ENCODE measurements around the gene ALKBH2.

Gene ALKBH2

DNA sequence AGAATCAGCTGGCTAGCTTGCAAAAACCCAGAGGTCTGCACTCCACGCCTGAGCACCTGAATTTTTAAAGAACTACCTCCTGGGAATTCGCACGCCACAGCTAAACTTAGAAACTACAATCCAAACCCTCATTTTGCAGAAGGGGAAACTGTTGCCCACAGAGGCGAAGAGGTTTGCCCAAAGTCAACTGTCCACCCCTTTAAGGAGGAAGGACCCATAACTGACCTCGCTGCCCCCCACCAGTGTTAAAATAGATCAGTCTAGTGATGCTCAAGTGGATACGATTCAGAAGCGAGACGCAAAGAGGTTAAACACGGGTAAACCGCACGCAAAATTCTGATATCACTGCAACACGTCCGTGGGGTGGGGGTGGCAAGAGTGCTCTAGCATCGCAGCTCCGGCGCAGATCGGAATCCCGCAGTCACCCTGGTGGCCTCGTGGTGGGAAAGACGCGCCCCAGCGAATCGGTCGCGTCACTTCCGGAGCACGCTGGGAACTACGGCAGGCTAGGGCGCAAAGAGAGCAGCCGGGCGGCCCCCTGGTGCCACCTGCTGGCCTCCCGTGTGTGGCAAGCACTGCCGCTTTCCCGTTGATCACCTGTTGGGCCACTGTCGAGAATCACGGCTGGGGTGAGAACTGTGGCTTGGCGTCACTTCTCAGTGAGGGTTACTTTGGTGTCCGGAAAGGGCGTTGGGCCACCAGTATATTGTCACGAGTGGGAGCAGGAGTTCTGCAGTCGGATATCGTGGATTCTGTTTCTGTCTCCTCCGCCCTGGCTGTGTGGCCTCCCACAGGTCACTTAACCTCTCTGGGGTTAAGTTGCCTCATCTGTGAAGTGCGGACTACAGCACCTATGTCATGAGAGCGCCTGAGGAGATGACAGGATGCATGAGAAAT, at the start of gene ALKBH2:
Gene ALKBH2 (minus strand): TSS at position 451 of the 897 bp plus-strand sequence. CDS start 686 bp downstream, outside the sequence.
- peak; percentile 93 for DNase-seq (ENCODE audit: low read depth)

DNA sequence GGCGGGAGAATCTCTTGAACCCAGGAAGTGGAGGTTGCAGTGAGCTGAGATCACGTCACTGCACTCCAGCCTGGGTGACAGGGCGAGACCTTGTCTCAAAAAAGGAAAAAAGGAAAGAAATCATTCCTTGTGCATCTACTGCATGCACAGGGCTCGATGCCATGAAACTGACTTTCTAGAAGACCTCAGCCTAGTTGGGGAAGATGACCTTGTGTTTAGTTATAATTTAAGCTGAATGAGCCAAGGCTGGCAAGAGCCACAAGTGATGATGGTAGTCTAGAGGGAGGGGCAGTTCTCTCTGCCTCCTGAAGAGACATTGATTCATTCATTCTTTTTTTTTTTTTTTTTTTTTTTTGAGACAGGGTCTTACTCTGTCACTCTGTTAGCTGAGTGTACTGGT, 47.3 kb upstream of the ALKBH2 start:
- DNase-seq (ENCODE audit: low read depth) = no peak

DNA sequence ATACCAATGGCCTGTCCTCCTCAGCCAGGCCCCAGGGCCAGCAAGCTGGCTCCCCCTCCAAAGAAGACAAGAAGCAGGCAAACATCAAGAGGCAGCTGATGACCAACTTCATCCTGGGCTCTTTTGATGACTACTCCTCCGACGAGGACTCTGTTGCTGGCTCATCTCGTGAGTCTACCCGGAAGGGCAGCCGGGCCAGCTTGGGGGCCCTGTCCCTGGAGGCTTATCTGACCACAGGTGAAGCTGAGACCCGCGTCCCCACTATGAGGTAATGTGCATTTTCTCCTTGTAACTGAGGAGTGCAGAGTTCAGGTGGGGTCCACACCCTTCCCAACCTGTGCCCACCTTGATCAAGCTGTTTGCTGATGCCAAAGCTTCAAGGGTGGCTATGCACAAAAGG, 46.5 kb upstream of the ALKBH2 start:
- no peak for DNase-seq (ENCODE audit: low read depth)

DNA sequence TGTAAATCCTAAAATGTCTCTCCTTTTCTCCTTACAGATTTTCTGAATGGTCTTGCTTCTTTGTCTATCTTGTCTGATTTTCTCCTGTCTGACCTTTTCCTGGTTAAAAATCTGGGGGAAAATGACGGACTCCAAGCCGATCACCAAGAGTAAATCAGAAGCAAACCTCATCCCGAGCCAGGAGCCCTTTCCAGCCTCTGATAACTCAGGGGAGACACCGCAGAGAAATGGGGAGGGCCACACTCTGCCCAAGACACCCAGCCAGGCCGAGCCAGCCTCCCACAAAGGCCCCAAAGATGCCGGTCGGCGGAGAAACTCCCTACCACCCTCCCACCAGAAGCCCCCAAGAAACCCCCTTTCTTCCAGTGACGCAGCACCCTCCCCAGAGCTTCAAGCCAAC, 46.1 kb upstream of the ALKBH2 start:
- no peak for DNase-seq (ENCODE audit: low read depth)

DNA sequence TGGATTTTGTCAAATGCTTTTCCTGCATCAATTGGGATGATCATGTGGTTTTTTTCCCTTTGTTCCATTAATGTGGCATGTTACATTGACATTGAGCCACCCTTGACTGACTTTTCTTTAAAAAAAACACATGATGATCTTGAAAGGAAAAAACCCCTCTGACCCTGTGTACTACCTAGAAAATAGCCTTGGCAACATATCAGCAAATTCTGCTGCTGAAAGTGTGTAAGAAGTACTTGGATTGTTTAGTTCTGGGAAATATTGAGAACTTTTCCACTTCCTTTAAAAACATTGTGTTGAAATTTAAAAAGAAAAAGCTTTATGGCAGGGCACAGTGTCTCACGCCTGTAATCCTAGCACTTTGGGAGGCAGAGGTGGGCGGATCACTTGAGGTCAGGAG, 43.8 kb upstream of the ALKBH2 start:
- no peak for DNase-seq (ENCODE audit: low read depth)

DNA sequence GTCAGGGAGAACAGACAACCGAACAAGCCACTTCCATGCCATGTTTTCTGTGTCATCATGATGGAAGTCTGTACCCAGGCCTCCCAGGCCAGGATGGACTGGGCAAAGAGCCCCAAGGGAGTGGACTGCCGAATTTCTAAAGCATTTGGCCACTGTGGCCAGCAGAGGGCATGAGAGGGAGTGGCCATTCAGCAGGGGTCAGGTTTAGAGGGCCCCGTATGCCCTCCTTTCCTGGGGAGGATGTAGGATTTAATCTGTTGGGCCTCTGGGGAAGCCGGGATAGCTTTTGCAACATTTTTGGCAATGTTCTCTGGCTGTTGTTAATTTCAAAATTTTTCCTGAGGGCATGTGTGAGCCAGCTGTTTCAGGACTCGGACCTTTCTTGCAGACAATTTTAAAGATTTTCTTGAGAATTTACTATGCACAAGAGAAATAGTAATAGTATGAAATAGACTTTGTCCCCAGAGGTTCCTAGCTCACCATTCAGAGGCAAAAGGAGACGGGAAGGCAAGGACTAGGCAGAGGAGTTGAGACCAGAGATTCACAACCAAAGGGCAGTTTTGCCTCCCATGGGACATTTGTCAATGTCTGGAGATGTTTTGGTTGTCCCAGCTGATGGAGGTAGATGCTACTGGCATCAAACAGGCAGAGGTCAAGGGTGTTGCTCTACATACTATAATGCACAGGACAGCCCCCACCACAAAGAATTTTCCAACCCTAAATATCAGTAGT, 41.1 kb upstream of the ALKBH2 start:
- DNase-seq (ENCODE audit: low read depth) = no peak

DNA sequence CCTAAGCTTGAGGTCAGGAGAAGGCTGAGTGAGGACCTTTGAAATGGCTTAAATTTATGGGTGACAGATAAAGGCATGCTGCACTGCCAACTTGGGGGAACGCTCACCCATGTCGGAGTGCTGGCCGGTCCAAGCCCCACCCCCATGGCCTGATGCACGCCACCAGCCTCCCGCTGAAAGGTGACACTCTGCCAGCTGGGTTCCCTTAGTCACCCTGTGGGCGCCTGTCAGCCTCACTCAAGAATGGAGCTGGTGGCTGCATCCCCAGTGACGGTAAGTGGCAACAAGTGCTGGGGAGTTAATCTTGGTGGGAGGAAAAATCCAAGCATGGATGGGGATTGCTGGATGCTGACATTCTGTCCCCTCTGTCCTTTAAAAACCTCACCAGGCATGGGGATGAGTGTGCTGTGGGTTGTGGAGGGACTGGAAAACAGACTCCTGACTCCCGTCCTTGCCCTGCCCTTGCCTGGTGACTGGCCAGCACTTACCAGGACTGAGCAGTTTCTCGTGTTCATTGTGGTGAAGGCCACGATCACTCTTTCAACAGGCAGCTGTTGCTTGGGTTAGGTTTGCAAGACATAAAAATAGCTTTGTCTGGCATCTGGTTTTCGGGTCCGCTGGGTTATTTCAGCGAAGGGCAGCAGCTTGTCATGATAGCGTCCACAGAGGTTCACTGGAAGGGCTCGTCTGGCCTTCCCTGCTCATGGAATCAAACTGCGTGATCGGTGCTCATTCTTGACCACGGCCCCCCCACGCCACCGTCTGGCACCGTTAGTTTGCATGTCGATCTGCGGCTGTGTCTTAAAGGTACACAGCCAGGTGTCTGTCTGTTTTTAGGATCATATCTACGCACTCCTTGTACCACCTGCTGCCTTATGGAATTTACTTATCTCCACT, 38.1 kb upstream of the ALKBH2 start:
- DNase-seq (ENCODE audit: low read depth) = no peak

DNA sequence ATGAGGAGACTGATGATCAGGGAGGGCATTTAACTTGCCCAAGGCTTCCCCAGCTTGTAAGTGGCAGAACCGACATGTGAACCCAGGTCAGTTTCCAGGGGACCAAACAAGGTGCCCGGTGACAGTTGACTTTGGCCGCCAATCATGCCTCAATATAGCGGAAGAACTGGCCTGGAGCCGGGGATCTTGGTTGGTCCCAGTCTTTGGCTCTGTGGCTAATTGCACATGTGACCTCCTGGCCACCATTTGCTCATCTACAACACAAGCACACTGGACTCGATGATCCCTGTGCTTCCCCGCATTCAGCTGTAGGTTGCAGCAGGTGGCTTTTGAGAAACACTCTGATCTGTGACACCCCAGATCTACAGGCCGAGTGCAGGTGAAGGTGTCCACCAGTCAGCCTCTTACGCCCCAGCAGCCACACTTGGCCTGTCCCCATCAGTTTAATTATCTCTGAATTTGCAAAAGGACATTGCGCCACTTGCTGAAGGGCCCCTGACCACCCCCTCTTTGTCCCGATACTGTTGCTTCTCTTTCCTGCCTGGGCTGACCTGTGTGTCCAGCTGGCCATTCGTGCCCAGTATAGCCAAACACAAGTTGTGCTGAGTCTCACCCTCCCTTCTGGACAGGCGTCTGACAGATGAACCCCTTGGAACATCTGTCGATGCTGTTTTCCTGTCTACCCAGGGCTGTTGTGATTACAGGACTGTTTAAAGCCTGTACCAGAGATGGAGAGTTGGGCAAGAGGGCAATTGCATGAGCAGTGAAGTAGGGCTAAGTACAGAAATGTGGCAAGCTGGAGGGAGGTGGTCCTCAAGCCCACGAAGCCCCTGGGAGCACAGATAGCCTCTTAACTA, 37.3 kb upstream of the ALKBH2 start:
- no peak for DNase-seq (ENCODE audit: low read depth)

DNA sequence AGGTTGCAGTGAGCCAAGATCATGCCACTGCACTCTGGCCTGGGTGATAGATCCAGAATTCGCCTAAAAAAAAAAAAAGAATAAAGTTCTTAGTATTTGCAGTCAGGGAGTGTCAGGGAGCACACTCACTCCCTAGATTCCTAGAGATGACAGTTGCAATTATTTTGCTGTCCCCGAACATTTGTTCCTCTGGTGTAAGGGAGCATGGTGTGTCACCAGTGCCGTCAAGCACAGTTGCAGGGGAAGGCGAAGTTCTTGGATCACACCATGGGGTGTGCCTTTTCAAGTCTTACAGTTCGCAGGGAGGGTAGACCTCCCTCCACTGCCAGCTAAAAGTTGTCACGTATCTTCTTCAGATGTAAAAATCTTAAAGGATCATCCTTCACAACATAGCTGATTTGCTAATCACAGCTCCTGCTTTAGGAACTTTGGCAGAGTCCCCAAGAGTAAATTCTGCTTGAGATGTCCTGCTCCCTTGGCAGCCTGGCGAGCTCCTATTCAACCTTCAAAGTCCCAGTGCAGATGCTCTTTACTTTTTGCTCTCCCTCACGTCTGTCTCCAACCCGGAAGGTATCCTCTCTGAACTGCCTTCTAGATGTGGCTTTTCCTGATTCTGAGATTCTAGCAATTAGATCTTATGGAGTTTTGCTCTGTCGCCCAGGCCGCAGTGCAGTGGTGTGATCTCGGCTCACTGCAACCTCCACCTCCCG, 34.4 kb upstream of the ALKBH2 start:
- DNase-seq (ENCODE audit: low read depth) = no peak

DNA sequence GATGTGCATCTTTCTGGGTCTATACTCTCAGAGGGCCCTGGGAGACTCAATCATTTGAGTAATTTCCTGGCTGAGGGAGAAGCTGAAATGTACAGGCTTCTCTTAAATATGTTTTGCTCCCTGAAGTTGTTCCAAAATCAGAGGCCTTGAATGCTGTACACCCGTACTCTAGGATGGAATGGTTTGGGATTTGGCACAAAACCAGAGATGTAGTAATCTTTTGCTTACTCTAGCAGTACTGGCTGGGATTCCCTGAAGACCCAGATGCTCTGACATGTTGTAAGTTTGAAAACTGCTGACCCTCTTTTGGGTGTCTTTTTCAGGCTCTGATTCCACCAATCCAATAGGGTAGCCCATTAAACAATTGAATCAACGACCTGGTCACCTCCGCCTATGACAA, 33.5 kb upstream of the ALKBH2 start:
- no peak for DNase-seq (ENCODE audit: low read depth)

DNA sequence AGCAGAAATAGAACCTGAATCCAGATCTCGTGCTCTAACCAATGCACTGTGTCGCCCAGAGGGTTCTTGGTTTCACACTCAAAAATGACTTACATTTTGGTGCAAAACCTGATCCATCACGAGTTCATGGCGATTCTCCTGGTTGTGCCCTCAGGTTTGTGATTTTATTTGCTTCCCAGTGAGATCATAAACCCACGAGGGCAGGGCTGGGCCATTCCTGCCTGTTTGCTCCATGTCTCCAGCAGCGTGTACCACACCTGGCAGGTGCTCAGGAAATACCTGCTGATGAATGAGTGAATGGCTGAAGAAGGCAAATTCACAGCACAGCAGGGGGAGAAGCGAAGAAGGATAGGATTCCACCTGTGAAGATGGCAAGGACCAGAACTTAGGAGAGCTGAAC, 32.5 kb upstream of the ALKBH2 start:
- DNase-seq (ENCODE audit: low read depth) = no peak

DNA sequence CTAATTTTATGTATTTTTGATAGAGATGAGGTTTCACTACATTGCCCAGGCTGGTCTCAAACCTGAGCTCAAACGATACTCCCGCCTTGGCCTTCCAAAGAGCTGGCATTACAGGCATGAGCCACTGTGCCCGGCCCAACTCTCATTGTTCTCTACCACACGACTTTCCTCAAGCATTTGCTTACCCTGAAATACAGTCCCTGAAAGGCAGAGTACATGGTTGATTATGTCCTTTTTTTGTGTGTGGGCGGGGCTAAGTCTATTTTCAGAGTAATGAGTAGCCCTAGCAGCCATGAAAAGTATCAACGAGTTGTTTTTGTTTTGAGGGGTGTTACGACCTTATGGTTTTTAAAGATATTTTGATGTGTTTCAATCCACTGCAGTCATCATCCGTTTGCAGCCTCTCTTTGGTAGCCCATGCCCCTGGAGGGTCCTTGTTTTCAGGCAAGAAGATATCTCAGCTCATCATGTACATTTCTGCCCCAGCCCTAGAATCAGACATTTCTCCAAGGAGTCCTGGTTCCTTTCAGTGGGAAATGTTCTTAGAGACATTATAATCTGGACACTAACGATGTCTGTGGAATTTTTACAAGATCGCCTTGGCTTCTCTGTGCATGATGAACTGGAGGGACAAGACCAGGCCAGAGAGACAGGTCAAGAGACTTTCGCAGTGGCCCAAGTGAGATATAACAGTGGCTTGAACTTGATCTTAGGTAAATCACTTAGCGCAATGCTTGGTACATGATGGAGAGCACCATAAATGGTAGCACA, 31.8 kb upstream of the ALKBH2 start:
- DNase-seq (ENCODE audit: low read depth) = no peak

DNA sequence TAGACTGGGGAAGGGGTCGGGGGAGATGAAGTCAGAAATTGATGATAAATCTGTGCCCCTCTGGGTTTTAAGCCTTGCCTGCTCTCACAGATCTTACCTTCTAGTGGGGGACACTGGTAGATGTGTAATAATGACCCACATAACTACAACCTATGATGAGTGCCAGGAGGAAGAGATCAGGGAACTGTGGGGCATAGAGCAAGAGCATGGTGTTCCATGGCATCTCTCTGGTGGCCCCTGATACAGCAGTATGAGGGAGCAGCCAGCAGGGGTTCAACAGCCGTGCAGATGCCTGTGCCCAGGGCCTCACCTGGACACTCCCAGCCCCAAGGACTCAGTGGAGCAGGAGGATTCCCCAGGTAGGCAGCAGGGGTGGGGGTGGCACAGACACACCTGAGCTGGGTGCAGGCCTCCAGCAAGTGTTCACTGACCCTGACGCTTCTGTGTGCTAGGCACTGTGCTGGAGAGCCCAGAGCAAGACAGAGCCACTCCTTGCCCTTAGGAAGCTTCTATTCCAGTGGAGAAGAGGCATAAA, 28.1 kb upstream of the ALKBH2 start:
- DNase-seq (ENCODE audit: low read depth) = no peak

DNA sequence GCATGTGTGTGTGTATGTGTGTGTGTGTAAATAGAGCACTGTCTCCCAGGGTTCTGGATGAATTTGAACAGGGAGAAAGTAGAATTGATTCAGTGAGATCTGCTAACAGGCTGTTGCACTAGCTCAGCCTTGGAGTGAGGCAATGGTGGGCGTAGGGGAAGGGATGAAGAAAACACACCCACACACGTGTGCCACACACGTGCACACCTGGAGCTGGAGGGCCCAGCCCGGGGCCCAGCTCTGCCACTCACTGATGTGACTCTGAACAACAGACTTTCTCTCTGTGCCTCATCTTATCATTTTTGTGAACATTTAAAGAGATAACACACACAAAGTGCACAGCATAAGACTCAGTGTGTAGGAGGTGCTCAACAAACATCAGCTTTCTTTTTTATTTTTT, 27.3 kb upstream of the ALKBH2 start:
- no peak for DNase-seq (ENCODE audit: low read depth)

DNA sequence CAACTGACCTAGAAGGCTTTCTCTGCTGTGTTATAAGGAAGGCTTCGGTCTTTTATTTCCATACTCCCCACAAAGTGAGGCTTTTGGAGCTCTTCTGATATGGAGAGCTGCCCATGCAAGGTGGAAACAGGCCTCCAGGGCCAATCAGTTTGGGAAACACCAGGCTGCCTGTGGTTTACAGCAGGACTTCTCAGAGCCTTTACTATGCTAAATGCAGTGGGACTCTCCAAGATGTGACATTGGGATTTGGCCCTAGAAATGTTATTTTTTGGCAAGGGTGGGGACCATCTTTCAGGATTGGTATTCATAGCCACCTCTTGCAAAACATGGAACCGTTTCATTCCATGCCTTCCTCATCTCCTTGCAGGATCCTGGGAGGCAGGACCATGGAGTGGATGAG, 26.8 kb upstream of the ALKBH2 start:
- no peak for DNase-seq (ENCODE audit: low read depth)

DNA sequence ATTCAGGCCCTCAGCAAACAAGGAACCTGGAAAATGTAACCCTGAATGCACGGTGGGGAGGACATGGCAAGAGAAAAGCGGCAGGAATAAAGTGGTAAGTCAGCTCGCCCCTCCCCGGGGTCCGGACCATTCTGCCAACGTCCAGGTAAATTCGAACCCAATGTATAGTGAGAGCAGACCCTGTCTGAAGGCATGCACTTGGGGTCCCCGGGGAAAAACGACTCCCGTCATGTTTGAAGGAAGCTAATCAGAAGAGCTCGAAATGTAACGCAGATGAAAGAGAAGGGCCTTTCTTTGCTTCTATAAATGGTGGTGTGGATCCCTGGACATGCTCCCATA, 23.3 kb upstream of the ALKBH2 start:
- no peak for DNase-seq (ENCODE audit: low read depth)

DNA sequence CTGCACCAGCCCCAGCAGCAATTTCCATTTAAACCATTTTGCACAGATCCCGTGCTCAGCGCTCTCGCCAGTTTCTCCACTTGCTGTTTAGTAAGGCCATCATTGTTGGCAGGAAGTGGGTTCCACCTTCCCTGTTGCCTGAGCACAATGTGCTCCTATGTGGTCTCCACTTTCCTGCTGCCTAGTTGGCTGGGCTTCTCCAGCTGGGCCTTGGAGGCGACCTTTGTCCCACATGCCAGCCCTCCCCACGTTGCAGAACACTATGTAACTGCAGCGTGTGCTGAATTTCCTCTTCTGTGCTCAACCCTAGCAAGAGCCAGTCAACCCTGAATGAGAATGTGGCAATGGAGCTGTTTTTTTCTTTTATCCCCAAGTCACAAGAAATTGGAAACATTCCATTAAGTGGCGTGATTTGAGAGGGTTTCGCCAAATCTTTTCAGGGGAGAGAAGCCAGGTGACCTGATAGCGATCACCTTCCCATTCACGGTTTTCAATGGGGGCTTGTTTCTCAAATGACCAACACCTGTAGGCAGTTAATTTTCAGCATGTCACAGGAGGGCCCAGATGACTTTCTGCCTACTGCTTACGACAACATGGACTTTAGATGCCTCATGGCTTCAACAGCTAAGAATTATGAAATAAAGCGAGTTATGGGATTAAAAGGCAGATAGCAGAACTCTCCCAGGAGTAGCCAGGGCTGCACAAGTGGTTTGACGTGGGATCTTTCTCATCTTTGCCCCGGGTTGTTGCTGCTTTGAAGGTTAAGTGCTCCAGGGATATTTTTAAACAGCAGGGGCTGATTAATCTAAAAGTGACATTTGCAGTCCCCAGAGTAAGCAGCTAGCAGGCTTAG, 22.7 kb upstream of the ALKBH2 start, which contains the start of gene ACACB:
Gene ACACB (plus strand): TSS at position 830 of the 853 bp plus-strand sequence. CDS start 22,819 bp downstream, outside the sequence.
- DNase-seq (ENCODE audit: low read depth) = no peak

DNA sequence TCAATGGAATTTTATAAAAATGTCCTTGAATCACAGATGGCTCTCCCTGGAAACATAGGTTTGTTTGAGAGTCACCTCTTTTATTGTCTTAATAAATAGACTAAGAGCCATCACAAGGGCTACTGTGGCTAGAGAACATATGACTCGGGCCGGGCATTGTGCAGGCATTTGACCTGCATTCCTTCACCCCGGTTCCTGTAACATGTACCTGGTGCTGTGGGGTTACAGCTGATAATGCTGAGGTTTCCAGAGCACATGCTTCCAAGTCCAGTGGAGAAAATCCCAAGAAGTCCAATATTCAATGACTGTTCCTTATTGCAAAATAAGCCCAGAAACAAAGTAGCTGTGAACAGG, 22.1 kb upstream of the ALKBH2 start:
- no peak for DNase-seq (ENCODE audit: low read depth)

DNA sequence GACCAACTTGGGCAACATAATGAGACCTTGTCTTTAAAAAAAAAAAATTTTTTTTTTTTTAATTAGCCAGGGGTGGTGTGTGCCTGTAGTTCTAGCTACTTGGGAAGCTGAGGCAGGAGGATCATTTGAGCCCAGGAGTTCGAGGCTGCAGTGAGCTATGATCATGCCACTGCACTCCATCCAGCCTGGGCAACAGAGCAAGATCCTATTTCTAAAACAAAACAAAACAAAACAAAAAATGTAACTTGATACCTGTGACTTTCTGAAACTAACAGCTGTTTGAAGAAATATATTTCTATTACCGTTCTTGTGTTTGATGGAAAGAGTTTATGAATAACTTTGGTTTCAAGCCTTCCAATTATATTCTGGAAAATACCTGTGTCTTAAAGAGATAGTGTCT, 21.4 kb upstream of the ALKBH2 start:
- DNase-seq (ENCODE audit: low read depth) = no peak

Data from activated T-helper 9 cell treated with anti-CD3 and anti-CD28 coated beads, Interleukin-2, amount 50 U/mL, for 16 hours (primary cell).